A673 (cell line): Measurements from ENCODE around the gene GPC6. TPM values are rescaled to one million over a fixed set of nuclear protein-coding genes. Genes with fewer than 3 reads are reported as not detected.

ENCODE experiments used
- BruUV-seq: library from RNA; stranded (reverse); fragments of 400-500 nt; replicated peaks from 2 replicates; lab custom pipeline; 2021; lab: Mats Ljungman, UMichigan
- CTCF ChIA-PET: fragments of 300-600 bp; sonication (Branson Sonifier 250); formaldehyde crosslinking; loops from one replicate; lab custom pipeline; 2022; ENCODE audit warnings: antibody characterized with exemption; lab: Charles Lee
- POLR2A ChIA-PET: fragments of 300-600 bp; sonication (Branson Sonifier 250); formaldehyde crosslinking; loops from one replicate; lab custom pipeline; 2022; ENCODE audit warnings: antibody characterized with exemption; ENCODE audit not compliant: low non-redundant PET; lab: Charles Lee
- DNase-seq: peaks from one replicate; pipeline ENCODE4 v3.0.0-alpha.2; 2015; ENCODE audit warnings: low spot score
- H3K27ac ChIP-seq: fragments of 200-600 bp; sonication (generic); 2 replicates; pipeline ENCODE4 v1.5.1; 2016; ENCODE audit warnings: mixed run types, low read depth, mild to moderate bottlenecking, mixed read lengths, antibody characterized with exemption, low read length; ENCODE audit not compliant: poor library complexity, severe bottlenecking
- H3K27me3 ChIP-seq: fragments of 200-600 bp; sonication (generic); replicated peaks from 2 replicates; pipeline ENCODE4 v1.6.1; 2017; ENCODE audit warnings: mixed run types, low read depth, mild to moderate bottlenecking, mixed read lengths, antibody characterized with exemption, low read length; ENCODE audit not compliant: insufficient read depth, poor library complexity
- H3K36me3 ChIP-seq: fragments of 200-600 bp; sonication (generic); 2 replicates; pipeline ENCODE4 v1.6.1; 2016; ENCODE audit warnings: mixed run types, mild to moderate bottlenecking, mixed read lengths, antibody characterized with exemption, low read length; ENCODE audit not compliant: insufficient read depth, poor library complexity, severe bottlenecking
- H3K4me1 ChIP-seq: fragments of 200-600 bp; sonication (generic); 2 replicates; pipeline ENCODE4 v1.6.1; 2017; ENCODE audit warnings: mixed run types, mild to moderate bottlenecking, mixed read lengths, antibody characterized with exemption, low read length; ENCODE audit not compliant: insufficient read depth, poor library complexity, severe bottlenecking
- H3K4me3 ChIP-seq: fragments of 200-600 bp; sonication (generic); 2 replicates; pipeline ENCODE4 v1.5.1; 2016; ENCODE audit warnings: low read depth, mixed run types, mild to moderate bottlenecking, mixed read lengths, low read length; ENCODE audit not compliant: poor library complexity, severe bottlenecking
- H3K9me3 ChIP-seq: fragments of 200-600 bp; sonication (generic); 2 replicates; pipeline ENCODE4 v1.6.1; 2016; ENCODE audit warnings: mixed run types, low read depth, mild to moderate bottlenecking, mixed read lengths, antibody characterized with exemption, low read length; ENCODE audit not compliant: poor library complexity, severe bottlenecking
- EZH2 ChIP-seq: fragments of 200-600 bp; sonication (generic); IDR thresholded peaks from 2 replicates; pipeline ENCODE4 v1.6.1; 2017; ENCODE audit warnings: borderline replicate concordance, low read depth, mild to moderate bottlenecking, mixed read lengths, antibody characterized with exemption, low read length; ENCODE audit not compliant: poor library complexity, severe bottlenecking
- intact Hi-C: fragments of 100-400 bp; cut with micrococcal nuclease; formaldehyde crosslinking; loops from one replicate; pipeline ENCODE4 v1.10.0; 2022; ENCODE audit not compliant: unreplicated experiment
- total RNA-seq: library from RNA; stranded (reverse); gene quantifications from 2 replicates; pipeline ENCODE4 v1.2.3, GENCODE V29; 2021
- TF ChIP-seq, protein P1 (sequence below): fragments of 300-800, 200-600 bp; sonication (generic); conservative IDR thresholded peaks from 2 replicates; pipeline ENCODE4 v1.5.1; 2017; ENCODE audit warnings: low read depth, mild to moderate bottlenecking, antibody characterized with exemption, low read length, moderate library complexity, mixed read lengths

The GPC6 gene
- total RNA-seq, 1 experiment from 2014 or later: 23.3 TPM

DNA sequence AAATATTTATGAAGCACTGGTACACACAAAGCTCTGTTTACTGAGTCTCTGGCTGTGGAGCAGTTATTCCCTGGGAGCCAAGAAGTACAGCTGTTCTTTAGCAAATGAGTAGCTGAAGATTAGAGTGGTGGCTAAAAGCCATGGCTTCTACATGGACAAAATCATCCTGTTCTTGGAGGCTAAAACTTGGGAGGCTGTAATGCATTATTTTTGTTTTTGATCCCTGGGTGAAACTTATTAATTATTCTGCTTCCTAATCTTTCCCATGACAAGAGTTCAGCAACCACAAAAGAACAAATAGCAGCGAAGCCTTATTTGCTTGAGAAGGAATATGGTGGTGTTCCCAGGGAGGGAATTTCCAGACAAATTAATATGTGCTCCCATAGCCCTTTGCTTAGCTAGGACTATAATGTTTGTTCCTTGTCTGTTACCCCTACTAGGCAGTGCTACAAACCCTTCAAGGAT, 1143.4 kb downstream of the GPC6 start:
- Histone ChIP-seq H3K27me3 (no peaks in the 10 kb centered on the region), H3K4me1 (no peaks in the 10 kb centered on the region), H3K4me3 (no peak overlapping the region), H3K27ac (no peak overlapping the region), H3K36me3 (no peaks in the 10 kb centered on the region), H3K9me3 (no peaks in the 10 kb centered on the region)
- DNase-seq: no peak
- CTCF ChIA-PET: no interaction called here
- intact Hi-C loops: loop anchor here (10.0 kb wide), 1 partner anchor 1405 kb away; no protein-coding TSS in a partner anchor
- TF ChIP-seq EZH2: no peak
- TF ChIP-seq, protein P1, sequence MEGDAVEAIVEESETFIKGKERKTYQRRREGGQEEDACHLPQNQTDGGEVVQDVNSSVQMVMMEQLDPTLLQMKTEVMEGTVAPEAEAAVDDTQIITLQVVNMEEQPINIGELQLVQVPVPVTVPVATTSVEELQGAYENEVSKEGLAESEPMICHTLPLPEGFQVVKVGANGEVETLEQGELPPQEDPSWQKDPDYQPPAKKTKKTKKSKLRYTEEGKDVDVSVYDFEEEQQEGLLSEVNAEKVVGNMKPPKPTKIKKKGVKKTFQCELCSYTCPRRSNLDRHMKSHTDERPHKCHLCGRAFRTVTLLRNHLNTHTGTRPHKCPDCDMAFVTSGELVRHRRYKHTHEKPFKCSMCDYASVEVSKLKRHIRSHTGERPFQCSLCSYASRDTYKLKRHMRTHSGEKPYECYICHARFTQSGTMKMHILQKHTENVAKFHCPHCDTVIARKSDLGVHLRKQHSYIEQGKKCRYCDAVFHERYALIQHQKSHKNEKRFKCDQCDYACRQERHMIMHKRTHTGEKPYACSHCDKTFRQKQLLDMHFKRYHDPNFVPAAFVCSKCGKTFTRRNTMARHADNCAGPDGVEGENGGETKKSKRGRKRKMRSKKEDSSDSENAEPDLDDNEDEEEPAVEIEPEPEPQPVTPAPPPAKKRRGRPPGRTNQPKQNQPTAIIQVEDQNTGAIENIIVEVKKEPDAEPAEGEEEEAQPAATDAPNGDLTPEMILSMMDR: no peak
- BruUV-seq: no TSS peak
- POLR2A ChIA-PET: no interaction called here

DNA sequence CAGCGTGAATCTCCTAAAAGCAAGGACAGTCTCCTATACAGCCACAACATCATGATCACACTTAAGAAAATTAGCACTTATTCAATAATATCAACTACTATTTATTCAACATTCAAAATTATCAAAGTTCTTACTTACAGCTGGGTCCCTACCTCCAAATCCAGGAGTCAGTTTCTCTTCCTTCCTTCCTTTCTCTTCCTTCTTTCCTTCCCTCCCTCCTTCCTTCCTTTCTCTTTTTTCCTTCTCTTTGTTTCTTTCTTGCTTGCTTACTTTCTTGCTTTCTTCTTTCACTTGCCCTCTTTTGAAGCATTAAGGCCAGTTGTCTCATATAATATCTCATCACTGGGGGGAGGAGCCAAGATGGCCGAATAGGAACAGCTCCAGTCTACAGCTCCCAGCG, 1145.2 kb downstream of the GPC6 start:
- H3K27me3 ChIP-seq: no peaks in the 10 kb centered on the region
- POLR2A ChIA-PET: no interaction called here
- H3K4me3 ChIP-seq: no peak overlapping the region
- BruUV-seq: no TSS peak
- H3K9me3 ChIP-seq: no peaks in the 10 kb centered on the region
- no peaks in the 10 kb centered on the region for H3K36me3 ChIP-seq
- TF ChIP-seq, protein P1: no peak
- H3K4me1 ChIP-seq: no peaks in the 10 kb centered on the region
- no peak overlapping the region for H3K27ac ChIP-seq
- no peak for DNase-seq
- intact Hi-C loops: no loop called here
- CTCF ChIA-PET: no interaction called here

DNA sequence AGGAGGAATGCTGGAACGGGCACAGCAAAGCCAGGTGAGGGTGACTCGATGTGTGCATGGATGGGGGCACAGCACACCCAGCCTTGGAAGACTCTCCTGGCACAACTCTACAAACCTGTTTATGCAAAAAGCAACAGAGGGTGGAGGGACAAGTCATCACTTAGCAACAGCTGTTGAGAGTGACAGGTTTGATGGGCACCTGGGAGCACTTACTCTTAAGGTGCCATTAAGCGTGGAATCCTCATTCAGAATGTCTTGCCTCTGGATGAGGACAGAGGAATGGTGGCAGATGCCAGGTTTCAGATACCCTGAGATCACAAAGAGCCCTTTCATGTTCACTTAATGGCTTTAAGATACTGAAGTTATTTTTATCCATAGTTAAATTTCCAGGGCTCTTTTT, 1155.9 kb downstream of the GPC6 start:
- Histone ChIP-seq H3K27me3 (no peaks in the 10 kb centered on the region), H3K4me3 (no peak overlapping the region), H3K27ac (no peak overlapping the region), H3K4me1 (no peaks in the 10 kb centered on the region), H3K9me3 (no peaks in the 10 kb centered on the region), H3K36me3 (no peaks in the 10 kb centered on the region)
- no TSS peak for BruUV-seq
- intact Hi-C loops: no loop called here
- POLR2A ChIA-PET: interaction anchor here (0.6 kb wide), 1 partner anchor 15 kb away, joined by 3 read pairs; no protein-coding TSS in a partner anchor
- DNase-seq: no peak
- TF ChIP-seq EZH2: no peak
- TF ChIP-seq, protein P1: no peak
- CTCF ChIA-PET: no interaction called here
